Uterus (tissue), 2 donors: ENCODE data around the gene BRS3.

Experiments used
- POLR2A ChIP-seq, 2 donors: fragments of 450-650 bp; IDR thresholded peaks; one replicate each; pipeline ENCODE4 v1.6.1; 2016; ENCODE audit warnings: antibody characterized with exemption in 2 of 2, mild to moderate bottlenecking in 1 of 2, moderate library complexity in 1 of 2
- TF ChIP-seq, protein P1 (sequence below), 4 experiments: fragments of 200-600 bp in 2 of 4; fragments of 450-650 bp in 2 of 4; sonication (generic) in 2 of 4; IDR thresholded peaks; one replicate each; pipeline ENCODE4 v1.5.1; 2016 to 2019; ENCODE audit warnings: antibody characterized with exemption in 4 of 4, mild to moderate bottlenecking in 2 of 4, moderate library complexity in 1 of 4

DNA sequence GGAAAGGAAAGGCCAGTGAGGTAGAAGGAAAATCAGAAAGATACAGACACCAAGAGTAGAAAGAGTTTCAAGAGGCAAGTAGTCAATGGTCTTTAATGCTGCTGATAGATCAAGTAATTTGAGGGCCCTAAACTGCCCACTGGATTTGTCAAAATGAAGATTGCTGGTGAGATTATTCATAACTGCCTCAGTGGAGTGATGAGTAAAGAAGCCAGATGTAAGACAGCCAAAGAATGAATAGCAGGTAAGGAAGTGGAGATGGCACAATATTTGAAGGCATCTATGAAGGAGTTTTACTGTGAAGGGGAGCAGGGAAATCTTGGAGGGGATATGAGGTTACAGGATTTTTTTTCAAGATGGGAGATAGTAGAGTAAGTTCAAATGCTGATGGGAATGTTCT lies 39.8 kb upstream of the BRS3 start:
- TF ChIP-seq, protein P1, sequence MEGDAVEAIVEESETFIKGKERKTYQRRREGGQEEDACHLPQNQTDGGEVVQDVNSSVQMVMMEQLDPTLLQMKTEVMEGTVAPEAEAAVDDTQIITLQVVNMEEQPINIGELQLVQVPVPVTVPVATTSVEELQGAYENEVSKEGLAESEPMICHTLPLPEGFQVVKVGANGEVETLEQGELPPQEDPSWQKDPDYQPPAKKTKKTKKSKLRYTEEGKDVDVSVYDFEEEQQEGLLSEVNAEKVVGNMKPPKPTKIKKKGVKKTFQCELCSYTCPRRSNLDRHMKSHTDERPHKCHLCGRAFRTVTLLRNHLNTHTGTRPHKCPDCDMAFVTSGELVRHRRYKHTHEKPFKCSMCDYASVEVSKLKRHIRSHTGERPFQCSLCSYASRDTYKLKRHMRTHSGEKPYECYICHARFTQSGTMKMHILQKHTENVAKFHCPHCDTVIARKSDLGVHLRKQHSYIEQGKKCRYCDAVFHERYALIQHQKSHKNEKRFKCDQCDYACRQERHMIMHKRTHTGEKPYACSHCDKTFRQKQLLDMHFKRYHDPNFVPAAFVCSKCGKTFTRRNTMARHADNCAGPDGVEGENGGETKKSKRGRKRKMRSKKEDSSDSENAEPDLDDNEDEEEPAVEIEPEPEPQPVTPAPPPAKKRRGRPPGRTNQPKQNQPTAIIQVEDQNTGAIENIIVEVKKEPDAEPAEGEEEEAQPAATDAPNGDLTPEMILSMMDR (IDR thresholded peaks at IDR 0.05), result no peak
- TF ChIP-seq POLR2A (IDR thresholded peaks at IDR 0.05), result no peak
